Activated naive CD8-positive, alpha-beta T cell treated with anti-CD3 and anti-CD28 coated beads, Interleukin-2, amount 50 U/mL, for 16 hours (primary cell): ENCODE results near the gene MRPL57.
"Not testable (repeated sequence)": the region's sequence is repeated elsewhere in the genome, so short reads cannot be mapped to it uniquely, and the experiment has no call there.

ENCODE experiments used
- DNase-seq: peaks from one replicate; pipeline ENCODE4 v3.0.0-alpha.2; 2020; ENCODE audit warnings: low read depth, low spot score

MRPL57 gene

GRCh38 chr13:21176215-21176981, at the start of gene MRPL57, which contains the start of gene SKA3:
Gene MRPL57 (plus strand): TSS chr13:21176658. CDS start chr13:21176917, 259 bp downstream.
Gene SKA3 (minus strand): TSS chr13:21176552. CDS start chr13:21176477, 75 bp downstream.
- peak; percentile 88 for DNase-seq

DNA sequence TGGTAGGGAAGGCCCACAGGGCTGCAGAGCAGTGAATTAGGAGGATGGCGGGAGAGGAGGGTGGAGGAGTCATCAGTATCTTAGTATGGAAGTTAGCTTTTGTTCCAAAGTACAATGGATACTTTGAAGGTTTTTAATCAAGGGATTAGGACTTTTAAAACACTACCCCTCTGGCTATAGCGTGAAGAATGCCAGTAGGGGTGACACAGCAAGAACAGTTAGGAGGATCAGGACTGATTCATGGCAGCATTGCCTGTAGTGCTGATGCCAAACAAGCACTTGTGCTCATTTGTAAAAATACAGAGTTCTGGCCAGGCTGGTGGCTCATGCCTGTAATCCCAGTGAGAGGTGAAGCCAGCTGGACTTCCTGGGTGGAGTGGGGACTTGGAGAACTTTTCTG, 46.3 kb upstream of the MRPL57 start:
- no peak for DNase-seq

DNA sequence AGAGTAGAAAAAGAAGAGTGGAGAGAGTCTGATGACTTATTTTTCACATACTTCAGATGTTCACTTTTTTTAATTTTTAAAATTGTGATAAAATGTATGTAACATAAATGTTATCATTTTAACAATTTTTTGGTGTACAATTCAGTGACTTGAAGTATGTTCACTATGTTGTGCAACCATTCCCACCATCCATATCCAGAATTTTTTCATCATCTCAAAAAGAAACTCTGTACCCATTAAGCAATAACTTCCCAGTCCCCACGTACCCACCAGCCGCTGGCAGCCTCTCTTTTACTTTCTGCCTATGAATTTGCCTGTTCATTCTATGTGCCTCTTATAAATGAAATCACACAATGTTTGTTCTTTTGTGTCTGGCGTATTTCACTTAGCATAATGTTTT, 43.4 kb upstream of the MRPL57 start:
- DNase-seq = no peak

- DNase-seq = no peak
Measured at GRCh38 chr13:21134475-21134874, 42.0 kb upstream of the MRPL57 start.

DNA sequence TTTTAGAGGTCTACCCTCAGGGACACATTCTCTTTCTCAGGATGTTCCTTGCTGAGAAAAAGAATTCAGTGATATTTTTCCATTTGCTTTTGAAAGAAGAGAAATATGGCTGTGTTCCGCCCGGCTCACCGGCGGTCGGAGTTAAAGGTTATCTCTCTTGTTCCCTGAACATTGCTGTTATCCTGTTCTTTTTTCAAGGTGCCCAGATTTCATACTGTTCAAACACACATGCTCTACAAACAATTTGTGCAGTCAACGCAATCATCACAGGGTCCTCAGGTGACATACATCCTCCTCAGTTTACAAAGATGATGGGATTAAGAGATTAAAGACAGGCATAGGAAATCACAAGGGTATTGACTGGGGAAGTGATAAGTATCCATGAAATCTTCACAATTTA, 40.6 kb upstream of the MRPL57 start:
- DNase-seq = not testable (repeated sequence)

DNA sequence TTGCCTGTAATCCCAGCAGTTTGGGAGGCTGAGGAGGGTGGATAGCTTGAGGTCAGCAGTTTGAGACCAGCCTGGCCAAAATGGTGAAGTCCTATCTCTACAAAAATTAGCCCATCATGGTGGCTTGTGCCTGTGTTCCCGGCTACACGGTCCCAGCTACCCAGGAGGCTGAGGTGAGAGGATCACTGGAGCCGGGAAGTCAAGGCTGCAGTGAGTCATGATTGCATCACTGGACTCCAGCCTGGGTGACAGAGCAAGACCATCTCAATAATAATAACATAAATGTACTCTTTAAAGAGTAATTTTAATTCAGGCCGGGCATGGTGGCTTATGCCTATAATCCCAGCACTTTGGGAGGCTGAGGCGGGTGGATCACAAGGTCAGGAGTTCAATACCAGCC, 38.8 kb upstream of the MRPL57 start:
- no peak for DNase-seq

DNA sequence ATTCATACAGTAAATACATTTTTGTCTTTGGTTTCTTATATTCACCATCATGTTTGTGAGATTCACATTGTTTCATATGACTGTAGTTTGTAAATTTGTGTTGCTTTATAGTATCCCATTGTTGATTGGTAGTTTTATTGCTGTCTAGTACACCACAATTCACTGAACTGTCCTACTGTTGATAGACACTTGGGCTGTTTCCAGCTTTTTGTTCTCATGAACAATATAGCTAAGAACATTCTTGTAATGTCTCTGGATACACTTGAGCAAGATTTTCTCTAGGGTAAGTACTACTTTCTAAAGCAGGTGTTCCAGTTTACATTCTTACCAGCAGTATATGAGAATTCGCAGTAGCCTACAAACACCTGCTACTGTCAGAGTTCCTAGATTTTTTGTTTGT, 37.9 kb upstream of the MRPL57 start:
- no peak for DNase-seq

DNA sequence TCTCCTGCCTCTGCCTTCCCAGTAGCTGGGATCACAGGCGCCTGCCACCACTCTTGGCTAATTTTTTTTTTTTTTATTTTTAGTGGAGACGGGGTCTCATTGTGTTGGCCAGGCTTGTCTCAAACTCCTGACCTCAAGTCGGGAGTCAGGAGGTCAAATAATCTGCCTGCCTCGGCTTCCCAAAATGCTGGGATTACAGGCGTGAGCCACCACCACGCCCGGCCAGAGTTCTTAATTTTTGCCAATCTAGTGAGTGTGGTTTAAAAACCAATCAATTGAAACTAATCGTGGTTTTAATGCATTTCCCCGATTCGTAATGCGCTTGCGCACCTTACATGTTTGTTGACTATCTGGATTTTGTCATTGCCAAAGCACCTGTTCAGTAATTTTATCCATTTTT, 37.1 kb upstream of the MRPL57 start:
- no peak for DNase-seq

DNA sequence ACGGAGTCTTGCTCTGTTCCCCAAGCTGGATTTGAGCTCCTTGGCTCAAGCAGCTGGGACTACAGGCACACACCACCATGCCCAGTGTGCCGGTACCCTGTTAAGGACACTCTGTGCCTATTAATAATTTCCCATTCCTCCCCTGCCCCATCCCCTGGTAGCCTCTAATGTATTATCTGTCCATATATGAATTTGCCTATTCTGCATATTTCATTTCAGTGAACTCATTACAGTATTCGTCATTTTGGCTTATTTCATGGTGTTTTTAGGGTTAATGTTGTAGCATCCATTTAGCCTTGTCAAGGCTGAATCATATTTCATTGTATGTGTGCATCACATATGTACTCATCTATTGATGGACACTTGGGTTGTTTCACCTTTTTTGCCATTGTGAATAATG, 33.7 kb upstream of the MRPL57 start:
- DNase-seq = no peak

DNA sequence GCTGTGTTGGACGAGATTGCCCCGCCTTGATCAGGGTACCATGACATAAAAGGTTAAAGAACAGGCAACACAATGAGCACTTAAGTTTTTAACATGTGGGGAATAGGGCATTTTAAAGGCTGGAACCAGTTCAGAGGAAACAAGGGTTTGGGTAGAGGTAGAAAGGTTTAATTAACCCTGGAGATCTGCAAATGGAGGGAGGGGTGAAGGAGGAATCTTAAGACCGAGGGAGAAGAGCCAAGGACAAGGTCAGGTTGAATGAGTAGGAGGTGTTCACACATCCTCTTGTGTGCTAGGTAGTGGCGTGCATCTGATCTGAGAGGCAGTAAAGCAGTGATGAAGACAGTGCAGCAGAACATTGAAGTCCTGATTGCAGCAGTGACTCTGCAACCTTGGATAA, 28.6 kb upstream of the MRPL57 start:
- no peak for DNase-seq

GRCh38 chr13:21148557-21149258, 27.8 kb upstream of the MRPL57 start:
- DNase-seq = no peak

DNA sequence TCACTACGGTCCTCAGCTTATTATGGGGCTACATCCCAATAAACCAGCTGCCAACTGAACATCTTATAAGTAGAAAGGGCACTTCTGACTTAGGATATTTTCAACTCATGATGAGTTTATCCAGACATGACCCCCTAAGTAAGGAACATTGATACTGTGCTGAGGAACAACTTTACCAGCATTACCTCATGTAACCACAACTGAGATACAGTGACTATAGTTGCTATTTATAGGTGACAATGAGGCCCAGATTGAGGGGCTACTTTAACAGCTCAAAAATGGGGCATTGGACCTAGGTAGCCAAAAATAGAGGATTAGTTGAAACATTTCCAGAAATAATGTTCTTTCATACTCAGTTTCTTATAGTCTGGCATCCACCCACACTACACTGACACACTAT, 26.9 kb upstream of the MRPL57 start:
- DNase-seq = no peak

GRCh38 chr13:21150013-21150412, 26.4 kb upstream of the MRPL57 start:
- DNase-seq = no peak

- DNase-seq = no peak
Measured at GRCh38 chr13:21152251-21152899, 24.1 kb upstream of the MRPL57 start.

DNA sequence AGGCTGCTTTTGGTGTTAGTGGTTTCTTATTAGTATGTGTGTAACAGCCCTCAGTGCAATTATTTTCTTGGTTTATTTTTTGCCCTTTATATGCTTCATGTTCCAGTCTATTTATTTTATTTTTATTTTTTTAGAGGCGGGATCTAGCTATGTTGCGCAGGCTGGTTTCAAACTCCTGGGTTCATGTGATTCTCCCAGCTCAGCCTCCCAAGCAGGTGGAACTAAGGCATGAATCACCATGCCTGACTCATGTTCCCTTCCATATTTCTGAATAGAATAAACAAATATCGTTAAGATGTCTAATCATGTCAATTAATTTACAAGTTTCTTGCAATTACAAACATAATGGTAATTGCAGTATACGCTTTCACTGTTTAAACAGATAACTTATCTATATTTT, 11.8 kb upstream of the MRPL57 start:
- DNase-seq = no peak

DNA sequence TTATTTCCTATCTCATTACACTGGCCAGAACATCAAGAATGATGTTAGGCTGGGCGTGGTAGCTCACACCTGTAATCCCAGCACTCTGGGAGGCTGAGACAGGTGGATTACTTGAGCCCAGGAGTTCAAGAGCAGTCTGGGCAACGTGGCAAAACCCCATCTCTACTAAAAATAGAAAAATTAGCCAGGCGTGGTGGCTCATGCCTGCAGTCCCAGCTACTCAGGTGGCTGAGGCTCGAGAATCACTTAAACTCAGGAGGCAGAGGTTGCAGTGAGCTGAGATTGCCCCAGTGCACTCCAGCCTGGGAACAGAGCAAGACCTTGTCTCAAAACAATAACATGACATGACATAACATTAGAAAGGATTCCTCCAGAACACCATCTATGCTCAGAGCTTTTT, 10.9 kb upstream of the MRPL57 start:
- DNase-seq = not testable (repeated sequence)

DNA sequence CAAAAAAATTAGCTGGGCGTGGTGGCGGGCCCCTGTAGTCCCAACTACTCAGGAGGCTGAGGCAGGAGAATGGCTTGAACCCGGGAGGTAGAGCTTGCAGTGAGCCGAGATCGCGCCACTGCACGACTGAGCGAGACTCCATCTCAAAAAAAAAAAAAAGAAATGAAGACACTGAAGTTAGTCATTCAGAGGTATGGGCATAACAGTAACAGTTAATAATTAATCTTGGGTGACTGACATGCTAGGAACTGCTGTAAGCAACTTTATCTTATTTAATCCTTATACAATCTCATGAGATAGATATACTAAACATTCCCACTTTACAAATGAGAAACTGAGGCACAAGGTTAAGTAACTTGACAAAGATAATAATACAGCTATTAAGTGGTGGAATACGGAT, 5.0 kb upstream of the MRPL57 start:
- no peak for DNase-seq

DNA sequence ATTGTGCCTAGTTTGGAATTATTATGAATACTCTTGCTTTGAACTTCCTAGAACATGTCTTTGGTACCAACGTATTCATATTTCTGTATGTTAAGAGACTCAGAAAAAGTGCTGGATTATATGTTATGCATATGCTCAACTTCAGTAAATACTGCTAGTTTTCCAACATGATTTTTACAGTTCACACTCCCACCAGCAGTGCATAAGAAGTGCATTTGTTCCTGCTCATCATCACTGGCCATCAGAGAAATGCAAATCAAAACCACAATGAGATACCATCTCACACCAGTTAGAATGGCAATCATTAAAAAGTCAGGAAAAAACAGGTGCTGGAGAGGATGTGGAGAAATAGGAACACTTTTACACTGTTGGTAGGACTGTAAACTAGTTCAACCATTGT, 2.7 kb upstream of the MRPL57 start:
- DNase-seq = not testable (repeated sequence)

GRCh38 chr13:21175656-21176214, 723 bp upstream of the MRPL57 start:
- no peak for DNase-seq

DNA sequence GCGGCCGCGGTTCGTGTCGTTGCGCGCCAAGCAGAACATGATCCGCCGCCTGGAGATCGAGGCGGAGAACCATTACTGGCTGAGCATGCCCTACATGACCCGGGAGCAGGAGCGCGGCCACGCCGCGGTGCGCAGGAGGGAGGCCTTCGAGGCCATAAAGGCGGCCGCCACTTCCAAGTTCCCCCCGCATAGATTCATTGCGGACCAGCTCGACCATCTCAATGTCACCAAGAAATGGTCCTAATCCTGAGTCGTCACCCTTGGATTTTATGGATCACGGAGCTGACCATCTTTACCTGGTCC, 475 bp downstream of the MRPL57 start:
- DNase-seq = no peak

GRCh38 chr13:21181671-21182070, 5.2 kb downstream of the MRPL57 start:
- DNase-seq = no peak

GRCh38 chr13:21186410-21186809, 10.0 kb downstream of the MRPL57 start:
- DNase-seq = not testable (repeated sequence)
